ENCODE data around the gene PRSS35.

- TF ChIP-seq GABPA (IDR thresholded peaks at IDR 0.05 in 1 of 2, conservative IDR thresholded peaks at IDR 0.05 in 1 of 2): no peak
- no peak for TF ChIP-seq CTCF (IDR thresholded peaks at IDR 0.05; ENCODE audit: low read depth, low read length, missing input control)
- TF ChIP-seq RXRA (IDR thresholded peaks at IDR 0.05): no peak
- TF ChIP-seq JUND (IDR thresholded peaks at IDR 0.05): no peak
- no peak for TF ChIP-seq RAD21 (IDR thresholded peaks at IDR 0.05)
- TF ChIP-seq ATF3 (IDR thresholded peaks at IDR 0.05): no peak
- TF ChIP-seq TAF1 (conservative IDR thresholded peaks at IDR 0.05): no peak
- TF ChIP-seq REST (IDR thresholded peaks at IDR 0.05): no peak
- no peak for TF ChIP-seq EGR1 (IDR thresholded peaks at IDR 0.05; ENCODE audit: low read depth in 2 of 2)
Observed at GRCh38 chr6:83470587-83470986, 41.7 kb upstream of the PRSS35 start.

All from liver (tissue), 3 donors.